SK-MEL-5 (cell line): Measurements from ENCODE around the gene MAD1L1. TPM values are rescaled to one million over a fixed set of nuclear protein-coding genes. Genes with fewer than 3 reads are reported as not detected.

Source experiments
- DNase-seq: peaks from one replicate; pipeline ENCODE4 v3.0.0-alpha.2; 2016; ENCODE audit warnings: low read depth, low spot score
- in situ Hi-C: cut with HindIII; loops from 2 replicates; pipeline ENCODE4 v1.10.0; 2016; ENCODE audit warnings: low sequenced_read_pairs, high pct_unique_total_duplicates, low pct_unique_long_range_greater_than_20kb
- small RNA-seq, 2 experiments: library from RNA; depleted of rRNA; stranded (forward); fragments of <200 nt; gene quantifications; one replicate each; pipeline ENCODE3, GENCODE V24; 2014
- total RNA-seq: library from RNA; depleted of rRNA; stranded (reverse); fragments of >200 nt; shearing (Covaris generic); gene quantifications from 2 replicates; pipeline ENCODE4 v1.2.3, GENCODE V29; 2014; rRNA removed

Gene MAD1L1
- total RNA-seq, 1 experiment from 2014 or later: 204 TPM

- no peak for DNase-seq
- in situ Hi-C loops: no loop called here
Observed at GRCh38 chr7:1798191-1798590, 434.6 kb downstream of the MAD1L1 start.

GRCh38 chr7:1794888-1795542 lies 437.7 kb downstream of the MAD1L1 start:
- in situ Hi-C loops: no loop called here
- peak; percentile 33 for DNase-seq

GRCh38 chr7:1787681-1788235 lies 445.0 kb downstream of the MAD1L1 start:
- no peak for DNase-seq
- in situ Hi-C loops: no loop called here

GRCh38 chr7:1787241-1787640 lies 445.5 kb downstream of the MAD1L1 start:
- no peak for DNase-seq
- in situ Hi-C loops: no loop called here

GRCh38 chr7:1785839-1786238 lies 446.9 kb downstream of the MAD1L1 start:
- in situ Hi-C loops: no loop called here
- DNase-seq: no peak

GRCh38 chr7:1781369-1781768 lies 451.4 kb downstream of the MAD1L1 start:
- in situ Hi-C loops: no loop called here
- DNase-seq: no peak

GRCh38 chr7:1779445-1779844 lies 453.3 kb downstream of the MAD1L1 start:
- in situ Hi-C loops: no loop called here
- DNase-seq: no peak

- no peak for DNase-seq
- in situ Hi-C loops: no loop called here
Observed at GRCh38 chr7:1777122-1777521, 455.6 kb downstream of the MAD1L1 start.

- DNase-seq: no peak
Observed at GRCh38 chr7:1775389-1775788, 457.4 kb downstream of the MAD1L1 start.

GRCh38 chr7:1770331-1770730 lies 462.4 kb downstream of the MAD1L1 start:
- DNase-seq: no peak
- in situ Hi-C loops: no loop called here

More at GRCh38 chr7:1775389-1775788, 457.4 kb downstream of the MAD1L1 start:
- in situ Hi-C loops: no loop called here

GRCh38 chr7:1769286-1770200 lies 463.2 kb downstream of the MAD1L1 start:
- DNase-seq: no peak
- in situ Hi-C loops: no loop called here

- in situ Hi-C loops: no loop called here
- DNase-seq: peak; percentile 31
Observed at GRCh38 chr7:1768832-1769231, 463.9 kb downstream of the MAD1L1 start.

- peak; percentile 61 for DNase-seq
- in situ Hi-C loops: no loop called here
Observed at GRCh38 chr7:1767524-1767923, 465.2 kb downstream of the MAD1L1 start.

Small RNA genes within 50 kb of the gene (small RNA-seq; reads per million reads assigned to genes)
- gene MIR4655: 0 reads per million in 2 experiments

Other genes with a start within 250 kb of the MAD1L1 start
- 34.3 and 49.2 TPM in 2 replicates for gene MRM2, start 9.3 kb upstream of the MAD1L1 start, total RNA-seq
- 45.4 and 48.7 TPM in 2 replicates for gene NUDT1, start 9.3 kb upstream of the MAD1L1 start, total RNA-seq
- 48.7 and 52.0 TPM in 2 replicates for gene SNX8, start 81.5 kb upstream of the MAD1L1 start, total RNA-seq
- gene EIF3B, start 121.9 kb upstream of the MAD1L1 start, total RNA-seq: 386 and 411 TPM in 2 replicates
- gene CHST12, start 170.7 kb upstream of the MAD1L1 start, total RNA-seq: 9.3 and 11.4 TPM in 2 replicates
- not detected in 2 replicates for gene GRIFIN, start 243.5 kb upstream of the MAD1L1 start, total RNA-seq